GM19468 (cell line): ENCODE measurements around the gene ASCC3.

Experiments used
- ATAC-seq: cut with Tn5 transposase; IDR thresholded peaks from one replicate; pipeline ENCODE4 v1.9.1; 2021; ENCODE audit warnings: mild to moderate bottlenecking, moderate library complexity, moderate number of reproducible peaks; ENCODE audit not compliant: unreplicated experiment; ENCODE audit errors: extremely low read depth

The ASCC3 gene

GRCh38 chr6:100517106-100517505, 364.0 kb downstream of the ASCC3 start:
- ATAC-seq: no peak

- ATAC-seq: no peak
Measured at GRCh38 chr6:100514660-100515059, 366.5 kb downstream of the ASCC3 start.

- ATAC-seq: no peak
Measured at GRCh38 chr6:100512203-100512862, 368.8 kb downstream of the ASCC3 start.

DNA sequence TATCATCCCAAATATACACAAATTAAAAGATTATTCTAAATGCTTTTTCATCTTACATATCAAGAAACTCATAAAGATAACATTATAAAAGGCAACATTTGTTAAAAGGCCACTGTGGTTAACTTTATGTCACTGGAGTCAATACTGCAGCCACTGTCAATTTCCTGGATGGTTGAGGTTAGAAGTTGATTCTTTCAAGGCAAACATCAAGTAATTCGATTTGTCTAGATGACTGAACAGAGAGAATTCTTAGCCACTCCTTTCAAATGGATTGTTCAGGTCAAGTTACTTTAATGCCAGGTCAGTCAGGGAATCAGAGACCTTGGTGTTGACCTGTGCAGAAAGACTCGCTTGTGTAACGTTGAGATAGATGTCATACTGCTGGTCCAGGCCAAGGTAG, 372.0 kb downstream of the ASCC3 start:
- ATAC-seq: no peak

- no peak for ATAC-seq
Measured at GRCh38 chr6:100506651-100507050, 374.5 kb downstream of the ASCC3 start.

DNA sequence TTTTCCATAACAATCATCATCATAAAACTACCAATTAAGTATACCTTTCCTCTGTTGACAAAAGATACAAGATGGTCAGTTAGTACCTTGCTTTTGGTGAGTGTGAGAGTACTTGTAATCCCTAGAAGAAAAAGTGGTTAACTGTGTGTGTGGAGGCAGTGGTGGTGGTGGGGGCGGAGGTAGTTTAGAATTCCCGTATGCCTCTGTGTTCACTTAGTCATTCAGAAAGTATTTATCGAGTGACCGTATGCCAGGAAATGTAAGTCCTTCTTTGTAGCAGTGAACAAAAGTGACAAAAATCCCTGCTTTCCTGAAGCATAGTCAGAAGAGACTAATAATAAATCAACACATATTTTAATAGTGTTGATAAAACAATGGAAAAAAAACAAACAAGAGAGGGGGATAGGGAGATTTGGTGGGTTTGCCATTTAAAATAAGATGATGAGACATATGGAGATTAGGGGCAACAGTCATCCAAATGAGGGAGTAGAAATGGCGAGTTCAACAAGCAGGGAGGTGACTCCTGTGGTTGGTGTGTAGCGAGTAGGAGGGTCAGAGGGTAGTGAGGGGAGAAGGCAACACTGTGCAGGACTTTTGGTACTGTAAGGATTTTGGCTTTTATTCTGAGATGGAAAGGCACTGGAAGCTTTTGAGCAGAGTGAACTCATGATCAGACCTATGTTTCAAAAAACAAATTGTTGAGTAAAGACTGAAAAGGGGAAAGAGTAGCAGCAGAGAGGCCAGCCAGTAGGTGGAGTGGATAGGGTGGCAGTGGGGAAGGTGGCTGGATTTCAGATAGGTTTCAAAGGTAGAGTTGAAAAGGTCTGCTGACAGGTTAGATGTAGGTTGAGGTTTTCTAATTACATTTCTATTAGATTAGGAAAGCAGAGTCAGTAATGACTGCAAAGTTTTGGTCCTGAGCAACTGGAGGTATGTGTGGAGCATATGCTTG, 376.1 kb downstream of the ASCC3 start:
- no peak for ATAC-seq

GRCh38 chr6:100503043-100503705, 378.0 kb downstream of the ASCC3 start:
- ATAC-seq: no peak

GRCh38 chr6:100493206-100493888, 387.8 kb downstream of the ASCC3 start:
- ATAC-seq: no peak

DNA sequence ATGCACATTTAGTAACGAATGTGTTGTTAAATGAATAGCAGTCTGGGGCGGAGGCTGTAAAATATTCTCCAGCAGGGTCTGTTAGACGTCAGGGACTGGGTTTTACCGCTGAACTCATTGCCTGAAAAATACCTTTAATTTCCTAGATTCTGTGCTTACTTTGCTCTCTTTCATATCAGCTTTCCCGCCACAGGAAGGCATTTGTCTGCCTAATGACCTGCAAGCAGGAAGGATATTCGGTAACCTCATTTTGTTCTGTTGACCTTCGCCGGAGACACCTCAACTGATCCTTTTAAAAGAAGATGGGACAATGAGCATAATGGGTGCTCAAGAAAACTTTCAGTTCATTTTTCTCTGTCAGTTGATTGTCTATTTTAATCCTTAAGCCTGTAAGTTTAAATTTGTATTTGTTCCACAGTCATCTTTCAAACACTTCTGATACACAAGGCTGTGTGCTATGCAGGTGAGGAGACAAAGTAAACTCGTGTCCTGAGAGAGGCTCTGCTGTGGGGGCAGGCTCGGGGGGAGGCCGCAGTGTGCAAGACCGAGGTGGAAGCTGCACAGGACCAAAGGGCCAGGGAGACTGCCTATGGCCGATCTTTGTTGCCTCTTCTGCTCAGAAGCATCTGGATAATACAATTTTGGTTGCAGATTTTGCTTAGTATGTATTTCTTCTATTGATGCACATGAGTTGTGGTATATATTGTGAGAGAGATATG, 389.0 kb downstream of the ASCC3 start:
- no peak for ATAC-seq

DNA sequence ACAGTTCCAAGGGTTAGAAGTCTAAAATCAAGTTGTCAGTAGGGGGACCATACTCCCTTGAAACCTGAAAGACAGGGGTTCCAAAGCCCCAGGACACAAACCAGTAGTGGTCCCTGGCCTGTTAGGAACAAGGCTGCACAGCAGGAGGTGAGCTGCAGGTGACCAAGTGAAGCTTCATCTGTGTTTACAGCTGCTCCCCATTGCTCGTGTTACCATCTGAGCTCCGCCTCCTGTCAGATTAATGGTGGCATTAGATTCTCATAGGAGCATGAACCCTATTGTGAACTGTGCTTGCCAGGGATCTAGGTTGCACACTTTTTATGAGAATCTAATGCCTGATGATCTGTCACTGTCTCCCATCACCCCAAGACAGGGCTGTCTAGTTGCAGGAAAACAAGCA, 391.1 kb downstream of the ASCC3 start:
- no peak for ATAC-seq

DNA sequence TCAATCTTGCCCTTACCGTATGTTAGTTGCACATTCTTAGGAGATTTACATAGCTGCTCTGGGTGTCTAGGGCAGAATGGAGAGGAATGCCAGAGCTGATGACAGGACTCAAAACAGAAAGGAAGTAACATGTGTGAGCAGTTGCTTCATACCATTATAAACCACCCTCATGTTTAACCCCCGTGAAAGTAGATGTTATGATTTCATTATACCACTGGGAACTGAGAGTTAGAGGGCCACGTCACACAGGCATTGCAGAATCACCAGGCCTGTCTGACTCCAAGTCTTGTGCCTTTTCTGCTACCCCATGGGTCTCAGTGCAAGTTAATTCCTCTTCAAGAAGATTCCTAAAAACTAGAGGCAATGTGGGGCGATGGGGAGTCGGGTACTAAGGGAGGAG, 392.9 kb downstream of the ASCC3 start:
- no peak for ATAC-seq

DNA sequence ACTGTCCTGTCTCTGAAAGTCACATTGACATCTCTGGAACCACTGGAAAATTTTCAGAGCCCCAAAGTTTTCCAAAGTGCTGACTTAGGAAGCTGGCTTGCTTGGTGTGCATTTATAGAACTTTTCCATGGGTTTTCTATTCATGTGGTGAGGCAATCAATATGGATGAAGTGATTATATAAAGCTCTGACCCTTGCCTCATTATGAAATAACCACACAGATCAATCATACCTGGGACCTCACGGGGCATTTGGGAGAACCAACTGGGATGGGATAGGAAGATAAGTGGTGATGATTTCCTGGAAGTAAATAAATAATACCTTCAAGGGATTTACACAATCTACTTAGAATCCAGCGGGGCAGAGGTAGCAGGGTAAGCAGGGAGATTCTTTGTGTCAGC, 393.5 kb downstream of the ASCC3 start:
- no peak for ATAC-seq

- no peak for ATAC-seq
Measured at GRCh38 chr6:100485268-100485667, 395.9 kb downstream of the ASCC3 start.

DNA sequence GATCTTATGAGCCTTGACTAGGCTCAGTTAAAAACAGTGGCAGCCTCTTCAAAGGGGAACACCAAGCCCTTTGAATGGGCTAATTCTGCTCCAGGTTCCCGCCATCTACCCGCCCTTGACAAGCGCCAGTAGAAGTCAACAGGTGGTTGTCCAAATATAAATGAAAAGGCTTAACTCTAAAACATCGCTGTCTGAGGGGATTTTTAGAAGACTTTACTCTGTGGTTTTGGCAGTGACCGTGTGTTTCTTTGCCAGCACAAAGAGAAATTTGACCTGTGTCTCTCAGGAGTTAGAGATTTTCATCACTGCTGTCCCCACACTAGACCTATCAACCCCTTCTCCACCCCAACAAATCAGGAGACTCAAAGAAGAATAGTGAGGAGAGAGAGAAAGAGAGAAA, 396.7 kb downstream of the ASCC3 start:
- ATAC-seq: no peak

GRCh38 chr6:100482698-100483097, 398.4 kb downstream of the ASCC3 start:
- ATAC-seq: no peak

GRCh38 chr6:100479179-100480035, 401.7 kb downstream of the ASCC3 start:
- ATAC-seq: peak; percentile 62

- peak; percentile 64 for ATAC-seq
Measured at GRCh38 chr6:100475554-100476320, 405.4 kb downstream of the ASCC3 start.

DNA sequence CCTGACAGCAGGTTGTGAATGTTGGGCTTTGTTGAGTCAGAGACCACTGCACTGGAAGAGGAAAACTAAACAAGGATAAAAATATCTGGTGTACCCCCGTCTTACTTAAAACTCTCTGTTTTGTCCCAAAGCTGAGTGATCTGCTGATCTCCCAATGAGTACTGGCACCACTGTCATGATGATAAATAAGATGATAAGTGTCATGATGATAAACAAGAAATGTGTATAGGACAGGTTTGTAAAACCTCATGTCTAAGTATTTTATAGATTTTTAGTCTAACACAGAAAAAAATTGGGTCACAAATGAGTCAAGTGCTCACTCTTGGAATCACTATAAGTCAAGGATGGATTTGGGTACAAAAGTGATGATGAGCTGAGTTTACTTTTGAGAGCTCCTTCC, 407.9 kb downstream of the ASCC3 start:
- ATAC-seq: no peak
